Glutamatergic neuron (in vitro differentiated cells): ENCODE results near the gene SPATA3. TPM values are rescaled to one million over a fixed set of nuclear protein-coding genes. Genes with fewer than 3 reads are reported as not detected.

Experiments
- DNase-seq: peaks from one replicate; pipeline ENCODE4 v3.0.0; 2022
- H3K27ac Mint-ChIP-seq: one replicate; pipeline ENCODE4 v1.8.0; 2020; ENCODE audit warnings: mild to moderate bottlenecking, mixed read lengths, inconsistent platforms; ENCODE audit not compliant: unreplicated experiment
- H3K27me3 Mint-ChIP-seq: one replicate; pipeline ENCODE4 v1.8.0; 2020; ENCODE audit warnings: mild to moderate bottlenecking, moderate library complexity, mixed read lengths, inconsistent platforms; ENCODE audit not compliant: unreplicated experiment
- H3K36me3 Mint-ChIP-seq: one replicate; pipeline ENCODE4 v1.8.0; 2020; ENCODE audit warnings: mild to moderate bottlenecking, mixed read lengths, inconsistent platforms; ENCODE audit not compliant: unreplicated experiment
- H3K4me1 Mint-ChIP-seq: one replicate; pipeline ENCODE4 v1.8.0; 2020; ENCODE audit warnings: mild to moderate bottlenecking, low read depth, mixed read lengths, inconsistent platforms; ENCODE audit not compliant: unreplicated experiment
- H3K4me3 Mint-ChIP-seq: one replicate; pipeline ENCODE4 v1.8.0; 2020; ENCODE audit warnings: mild to moderate bottlenecking, mixed read lengths, inconsistent platforms; ENCODE audit not compliant: unreplicated experiment
- H3K9me3 Mint-ChIP-seq: one replicate; pipeline ENCODE4 v1.8.0; 2020; ENCODE audit warnings: mild to moderate bottlenecking, moderate library complexity, mixed read lengths, inconsistent platforms; ENCODE audit not compliant: unreplicated experiment
- total RNA-seq: library from RNA; stranded (reverse); fragmentation: NEBNext Ultra II Directional; extraction: Animal tissue kit (Norgen Biotek cat#: 25700); gene quantifications from one replicate; pipeline ENCODE4 v1.2.1, GENCODE V29; 2021; ENCODE audit not compliant: unreplicated experiment
- TF ChIP-seq, protein P1 (sequence below): fragments of 200-600 bp; sonication (generic); IDR thresholded peaks from one replicate; pipeline ENCODE4 v1.5.0; 2021; ENCODE audit not compliant: partially characterized antibody, unreplicated experiment

Gene SPATA3
- total RNA-seq, 1 donor from 2014 or later, result not detected

DNA sequence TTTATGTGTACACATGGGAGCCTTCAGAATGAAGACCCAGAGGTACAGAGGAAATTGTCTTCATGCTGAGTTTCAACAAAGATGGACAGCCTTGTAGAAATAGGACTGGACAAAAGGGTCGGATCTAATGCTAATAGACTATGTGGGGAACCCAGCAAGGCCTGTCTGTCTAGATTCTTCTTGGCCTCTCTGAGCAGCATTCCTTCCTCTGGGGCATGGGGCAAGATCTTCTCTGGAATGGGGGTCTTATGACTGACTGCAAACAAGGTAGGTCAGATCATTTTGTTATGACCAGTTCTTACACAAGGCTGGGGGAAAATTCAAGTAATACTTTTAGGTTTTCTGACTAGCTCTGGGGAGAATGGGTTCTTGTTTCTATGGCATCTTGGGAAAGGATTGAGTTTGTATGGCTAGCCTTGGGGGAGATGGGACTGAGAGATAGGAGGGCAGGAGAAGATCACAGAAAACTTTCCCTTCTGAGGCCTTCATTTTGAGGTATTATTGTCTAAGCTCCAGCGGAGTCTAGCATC is 14.3 kb downstream of the SPATA3 start:
- peaks cover 5% of the 10 kb centered on the region for H3K36me3 Mint-ChIP-seq
- H3K4me3 Mint-ChIP-seq, result no peak overlapping the region
- no peak overlapping the region for H3K27ac Mint-ChIP-seq
- DNase-seq, result no peak
- TF ChIP-seq, protein P1, sequence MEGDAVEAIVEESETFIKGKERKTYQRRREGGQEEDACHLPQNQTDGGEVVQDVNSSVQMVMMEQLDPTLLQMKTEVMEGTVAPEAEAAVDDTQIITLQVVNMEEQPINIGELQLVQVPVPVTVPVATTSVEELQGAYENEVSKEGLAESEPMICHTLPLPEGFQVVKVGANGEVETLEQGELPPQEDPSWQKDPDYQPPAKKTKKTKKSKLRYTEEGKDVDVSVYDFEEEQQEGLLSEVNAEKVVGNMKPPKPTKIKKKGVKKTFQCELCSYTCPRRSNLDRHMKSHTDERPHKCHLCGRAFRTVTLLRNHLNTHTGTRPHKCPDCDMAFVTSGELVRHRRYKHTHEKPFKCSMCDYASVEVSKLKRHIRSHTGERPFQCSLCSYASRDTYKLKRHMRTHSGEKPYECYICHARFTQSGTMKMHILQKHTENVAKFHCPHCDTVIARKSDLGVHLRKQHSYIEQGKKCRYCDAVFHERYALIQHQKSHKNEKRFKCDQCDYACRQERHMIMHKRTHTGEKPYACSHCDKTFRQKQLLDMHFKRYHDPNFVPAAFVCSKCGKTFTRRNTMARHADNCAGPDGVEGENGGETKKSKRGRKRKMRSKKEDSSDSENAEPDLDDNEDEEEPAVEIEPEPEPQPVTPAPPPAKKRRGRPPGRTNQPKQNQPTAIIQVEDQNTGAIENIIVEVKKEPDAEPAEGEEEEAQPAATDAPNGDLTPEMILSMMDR, result no peak
- peaks cover 8% of the 10 kb centered on the region for H3K4me1 Mint-ChIP-seq
- H3K27me3 Mint-ChIP-seq, result peaks cover 3% of the 10 kb centered on the region
- H3K9me3 Mint-ChIP-seq, result peaks cover 4% of the 10 kb centered on the region

DNA sequence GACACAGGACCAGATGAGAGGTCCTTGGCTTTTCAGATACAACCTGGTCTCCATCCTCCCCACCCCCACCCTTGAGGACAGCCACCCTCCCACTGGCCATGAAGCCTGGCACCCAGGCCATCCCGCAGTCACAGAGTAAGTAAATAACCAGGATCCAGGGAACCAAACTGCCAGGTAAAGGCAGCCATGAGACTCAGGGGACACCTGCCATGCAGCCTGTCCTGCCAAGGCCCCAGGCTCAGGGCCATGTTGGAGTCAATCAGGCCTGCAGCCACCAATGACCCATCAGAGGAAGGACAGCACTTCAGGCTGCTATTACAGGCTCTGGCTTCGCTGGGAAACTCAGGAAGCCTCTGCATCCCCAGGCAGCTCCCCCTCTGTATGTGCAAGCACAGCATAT is 15.6 kb downstream of the SPATA3 start:
- no peaks in the 10 kb centered on the region for H3K27me3 Mint-ChIP-seq
- peaks cover 8% of the 10 kb centered on the region for H3K4me1 Mint-ChIP-seq
- no peak overlapping the region for H3K4me3 Mint-ChIP-seq
- DNase-seq, result no peak
- no peaks in the 10 kb centered on the region for H3K36me3 Mint-ChIP-seq
- peaks cover 1% of the 10 kb centered on the region for H3K9me3 Mint-ChIP-seq
- H3K27ac Mint-ChIP-seq, result no peak overlapping the region
- TF ChIP-seq, protein P1, result no peak

DNA sequence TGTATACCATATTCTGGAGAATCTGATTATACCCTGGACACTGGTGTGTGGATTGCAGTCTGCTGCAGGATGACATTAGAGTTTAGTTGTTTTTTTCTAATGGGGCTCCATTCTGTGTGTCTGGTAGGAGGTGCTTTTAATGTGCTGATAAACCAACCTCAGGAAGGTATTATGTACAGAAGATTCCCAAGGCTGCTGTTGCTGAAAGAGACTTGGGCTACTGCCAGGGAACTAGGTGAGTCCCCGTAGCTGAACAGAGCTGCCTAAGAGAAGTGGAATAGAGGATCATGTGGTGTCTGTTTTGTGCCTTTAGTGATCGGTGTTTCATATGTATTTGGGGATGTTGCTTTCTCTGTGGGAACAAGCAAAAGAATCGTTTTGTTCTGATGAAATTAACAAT is 16.5 kb downstream of the SPATA3 start:
- no peak overlapping the region for H3K27ac Mint-ChIP-seq
- no peaks in the 10 kb centered on the region for H3K36me3 Mint-ChIP-seq
- no peak for DNase-seq
- peaks cover 3% of the 10 kb centered on the region for H3K9me3 Mint-ChIP-seq
- H3K4me3 Mint-ChIP-seq, result no peak overlapping the region
- peaks cover 8% of the 10 kb centered on the region for H3K4me1 Mint-ChIP-seq
- no peaks in the 10 kb centered on the region for H3K27me3 Mint-ChIP-seq
- TF ChIP-seq, protein P1, result no peak

DNA sequence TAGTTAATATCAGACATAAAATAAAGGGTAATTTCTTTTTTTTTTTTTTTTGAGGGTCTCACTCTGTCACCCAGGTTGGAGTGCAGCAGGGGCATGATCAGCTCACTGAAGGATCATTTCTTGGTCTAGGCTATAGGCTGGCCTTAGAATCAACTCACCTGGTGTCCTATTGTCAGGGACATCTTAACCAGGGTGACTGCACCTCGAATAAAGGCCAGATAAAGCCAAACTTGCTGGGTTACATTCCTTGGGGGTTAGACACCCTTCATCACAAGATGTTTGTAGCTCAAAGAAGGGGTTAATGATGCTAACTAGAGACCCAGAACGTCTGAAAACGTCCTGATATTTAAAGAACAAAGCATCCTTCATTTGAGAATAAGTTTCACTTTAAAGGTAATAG is 17.9 kb downstream of the SPATA3 start:
- Mint-ChIP-seq H3K36me3 (no peaks in the 10 kb centered on the region), H3K4me3 (no peak overlapping the region), H3K9me3 (peaks cover 3% of the 10 kb centered on the region), H3K27me3 (no peaks in the 10 kb centered on the region), H3K27ac (no peak overlapping the region), H3K4me1 (peaks cover 8% of the 10 kb centered on the region)
- DNase-seq, result no peak
- TF ChIP-seq, protein P1, result no peak

DNA sequence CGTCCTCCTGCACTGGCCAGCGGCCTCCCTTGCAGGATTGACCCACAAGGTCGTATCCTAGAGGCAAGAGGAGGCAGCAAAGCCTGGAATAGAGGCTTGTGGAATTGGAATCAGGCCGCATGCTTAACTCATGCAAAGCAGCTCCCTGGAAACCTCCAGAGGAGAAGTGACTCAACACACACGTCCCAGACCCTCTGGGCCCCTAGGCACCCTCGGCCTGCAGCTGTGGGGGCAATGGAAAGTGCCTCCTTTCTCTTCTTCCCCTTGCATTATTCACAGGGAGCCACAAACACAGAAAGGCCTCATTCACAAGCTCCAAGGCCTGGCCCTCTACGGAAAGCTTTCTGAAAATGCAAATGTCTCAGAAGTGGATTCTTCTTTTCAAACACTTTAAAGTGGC is 19.6 kb downstream of the SPATA3 start:
- no peak for DNase-seq
- TF ChIP-seq, protein P1, result no peak
- Mint-ChIP-seq H3K36me3 (no peaks in the 10 kb centered on the region), H3K4me1 (no peaks in the 10 kb centered on the region), H3K27ac (no peak overlapping the region), H3K4me3 (no peak overlapping the region), H3K27me3 (no peaks in the 10 kb centered on the region), H3K9me3 (peaks cover 3% of the 10 kb centered on the region)
